Thyroid gland (tissue), 4 donors: ENCODE results near the gene SPINK7. TPM values are rescaled to one million over a fixed set of nuclear protein-coding genes. Genes with fewer than 3 reads are reported as not detected.
A peak's percentile ranks its signal among the peaks of the same experiment; 100 is the strongest.

ENCODE experiments used
- DNase-seq, 2 donors: peaks; one replicate each; pipeline ENCODE4 v3.0.0-alpha.2; 2019
- H3K27ac ChIP-seq, 3 donors: fragments of 200-600 bp; sonication (generic); 1 replicate in 2 of 3; 2 replicates in 1 of 3; pipeline ENCODE4 v1.5.1; 2016 to 2019; ENCODE audit warnings: mild to moderate bottlenecking in 1 of 3, moderate library complexity in 1 of 3
- H3K27me3 ChIP-seq: fragments of 200-600 bp; sonication (generic); one replicate; pipeline ENCODE4 v1.5.1; 2019
- H3K36me3 ChIP-seq, 2 donors: fragments of 200-600 bp; sonication (generic); one replicate each; pipeline ENCODE4 v1.5.1; 2016 to 2019
- H3K4me1 ChIP-seq, 2 donors: fragments of 200-600 bp; sonication (generic); one replicate each; pipeline ENCODE4 v1.5.1; 2017 to 2019
- H3K4me3 ChIP-seq, 3 donors: fragments of 200-600 bp; sonication (generic); replicated peaks in 1 of 3; 1 replicate in 2 of 3; 2 replicates in 1 of 3; pipeline ENCODE4 v1.5.1; 2016; ENCODE audit warnings: mild to moderate bottlenecking in 1 of 3
- H3K9me3 ChIP-seq: fragments of 200-600 bp; sonication (generic); one replicate; pipeline ENCODE4 v1.5.1; 2017
- CTCF ChIP-seq, 6 experiments: fragments of 200-600 bp in 3 of 6; fragments of 450-650 bp in 3 of 6; sonication (generic) in 3 of 6; IDR thresholded peaks; one replicate each; pipeline ENCODE4 v1.5.1; 2016 to 2019; ENCODE audit warnings: antibody characterized with exemption in 6 of 6, mild to moderate bottlenecking in 2 of 6, inconsistent platforms in 1 of 6, moderate library complexity in 1 of 6
- POLR2A ChIP-seq, 2 donors: fragments of 450-650 bp; IDR thresholded peaks; one replicate each; pipeline ENCODE4 v1.6.1; 2017; ENCODE audit warnings: antibody characterized with exemption in 2 of 2, mild to moderate bottlenecking in 2 of 2, moderate library complexity in 1 of 2
- WGBS, 2 donors: methylation state at CpG; one replicate each; pipeline ENCODE4 v1.1.5; 2017; 5-methylcytosine and 5-hydroxymethylcytosine counted together
- intact Hi-C: fragments of 100-400 bp; cut with DNase I; formaldehyde crosslinking; loops from one replicate; pipeline ENCODE4 v1.15.1; 2023
- total RNA-seq, 4 donors: library from RNA; depleted of rRNA; stranded (reverse); fragments of >200 nt; gene quantifications; one replicate each; pipeline ENCODE4 v1.2.3, GENCODE V29; 2016

Gene SPINK7
- total RNA-seq, 4 donors from 2014 or later = not detected

- TF ChIP-seq CTCF (IDR thresholded peaks at IDR 0.05) (peak in 3 of 6 experiments; percentile 42 to 48 (median 47)), POLR2A (IDR thresholded peaks at IDR 0.05) (no peak)
- no peak overlapping the region for H3K27ac ChIP-seq
- H3K4me1 ChIP-seq = no peaks in the 10 kb centered on the region
- H3K9me3 ChIP-seq = no peaks in the 10 kb centered on the region
- intact Hi-C loops = no loop called here
- no peak for DNase-seq
- no peaks in the 10 kb centered on the region for H3K36me3 ChIP-seq
- no peaks in the 10 kb centered on the region for H3K27me3 ChIP-seq
- H3K4me3 ChIP-seq = no peak overlapping the region
- 54 to 65% methylated on average over 6 of the region's 6 CpGs for WGBS, 2 donors
Measured at GRCh38 chr5:148290271-148291195, 21.7 kb upstream of the SPINK7 start.

GRCh38 chr5:148297731-148298130, 14.5 kb upstream of the SPINK7 start:
- no peaks in the 10 kb centered on the region for H3K4me1 ChIP-seq
- H3K9me3 ChIP-seq = no peaks in the 10 kb centered on the region
- H3K4me3 ChIP-seq = no peak overlapping the region
- intact Hi-C loops = no loop called here
- no peak overlapping the region for H3K27ac ChIP-seq
- TF ChIP-seq POLR2A (IDR thresholded peaks at IDR 0.05) (no peak), CTCF (IDR thresholded peaks at IDR 0.05) (no peak)
- no peaks in the 10 kb centered on the region for H3K27me3 ChIP-seq
- no peaks in the 10 kb centered on the region for H3K36me3 ChIP-seq
- DNase-seq = no peak
- WGBS, 2 donors = 78% methylated on average over 4 of the region's 4 CpGs

- no peaks in the 10 kb centered on the region for H3K9me3 ChIP-seq
- 69 to 76% methylated on average over 1 of the region's 1 CpG for WGBS, 2 donors
- H3K27ac ChIP-seq = no peak overlapping the region
- intact Hi-C loops = no loop called here
- no peak overlapping the region for H3K4me3 ChIP-seq
- no peaks in the 10 kb centered on the region for H3K4me1 ChIP-seq
- TF ChIP-seq CTCF (IDR thresholded peaks at IDR 0.05) (no peak), POLR2A (IDR thresholded peaks at IDR 0.05) (no peak)
- DNase-seq = no peak
- no peaks in the 10 kb centered on the region for H3K36me3 ChIP-seq
- no peaks in the 10 kb centered on the region for H3K27me3 ChIP-seq
Measured at GRCh38 chr5:148306446-148306845, 5.8 kb upstream of the SPINK7 start.

GRCh38 chr5:148309019-148309418, 3.2 kb upstream of the SPINK7 start:
- Histone ChIP-seq H3K9me3 (no peaks in the 10 kb centered on the region), H3K36me3 (no peaks in the 10 kb centered on the region), H3K27me3 (no peaks in the 10 kb centered on the region), H3K4me3 (no peak overlapping the region), H3K4me1 (no peaks in the 10 kb centered on the region), H3K27ac (no peak overlapping the region)
- DNase-seq = no peak
- 76 to 84% methylated on average over 3 of the region's 3 CpGs for WGBS, 2 donors
- TF ChIP-seq CTCF (IDR thresholded peaks at IDR 0.05) (no peak), POLR2A (IDR thresholded peaks at IDR 0.05) (no peak)
- intact Hi-C loops = no loop called here

- H3K36me3 ChIP-seq = no peaks in the 10 kb centered on the region
- no peaks in the 10 kb centered on the region for H3K4me1 ChIP-seq
- H3K4me3 ChIP-seq = no peak overlapping the region
- no peaks in the 10 kb centered on the region for H3K9me3 ChIP-seq
- no peak overlapping the region for H3K27ac ChIP-seq
- TF ChIP-seq CTCF (IDR thresholded peaks at IDR 0.05) = no peak
- TF ChIP-seq POLR2A (IDR thresholded peaks at IDR 0.05) = no peak
- DNase-seq = no peak
- intact Hi-C loops = no loop called here
- no peaks in the 10 kb centered on the region for H3K27me3 ChIP-seq
Measured at GRCh38 chr5:148309746-148310145, 2.5 kb upstream of the SPINK7 start.
